Measurements from ENCODE around the gene SEMA6B.
"Not testable (repeated sequence)": the region's sequence is repeated elsewhere in the genome, so short reads cannot be mapped to it uniquely, and the experiment has no call there.

DNA sequence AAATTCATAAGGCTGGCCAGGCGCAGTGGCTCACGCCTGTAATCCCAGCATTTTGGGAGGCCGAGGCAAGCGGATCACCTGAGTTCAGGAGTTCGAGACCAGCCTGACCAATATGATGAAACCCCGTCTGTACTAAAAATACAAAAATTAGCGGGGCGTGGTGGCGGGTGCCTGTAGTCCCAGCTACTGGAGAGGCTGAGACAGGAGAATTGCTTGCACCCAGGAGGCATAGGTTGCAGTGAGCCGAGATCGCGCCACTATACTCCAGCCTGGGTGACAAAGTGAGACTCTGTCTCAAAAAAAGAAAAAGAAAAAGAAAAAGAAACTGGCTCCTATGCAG lies 17.7 kb downstream of the SEMA6B start:
- TF ChIP-seq, protein P1, sequence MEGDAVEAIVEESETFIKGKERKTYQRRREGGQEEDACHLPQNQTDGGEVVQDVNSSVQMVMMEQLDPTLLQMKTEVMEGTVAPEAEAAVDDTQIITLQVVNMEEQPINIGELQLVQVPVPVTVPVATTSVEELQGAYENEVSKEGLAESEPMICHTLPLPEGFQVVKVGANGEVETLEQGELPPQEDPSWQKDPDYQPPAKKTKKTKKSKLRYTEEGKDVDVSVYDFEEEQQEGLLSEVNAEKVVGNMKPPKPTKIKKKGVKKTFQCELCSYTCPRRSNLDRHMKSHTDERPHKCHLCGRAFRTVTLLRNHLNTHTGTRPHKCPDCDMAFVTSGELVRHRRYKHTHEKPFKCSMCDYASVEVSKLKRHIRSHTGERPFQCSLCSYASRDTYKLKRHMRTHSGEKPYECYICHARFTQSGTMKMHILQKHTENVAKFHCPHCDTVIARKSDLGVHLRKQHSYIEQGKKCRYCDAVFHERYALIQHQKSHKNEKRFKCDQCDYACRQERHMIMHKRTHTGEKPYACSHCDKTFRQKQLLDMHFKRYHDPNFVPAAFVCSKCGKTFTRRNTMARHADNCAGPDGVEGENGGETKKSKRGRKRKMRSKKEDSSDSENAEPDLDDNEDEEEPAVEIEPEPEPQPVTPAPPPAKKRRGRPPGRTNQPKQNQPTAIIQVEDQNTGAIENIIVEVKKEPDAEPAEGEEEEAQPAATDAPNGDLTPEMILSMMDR (IDR thresholded peaks at IDR 0.05) = not testable (repeated sequence)
- not testable (repeated sequence) for TF ChIP-seq POLR2A (IDR thresholded peaks at IDR 0.05)
